Neural progenitor cell (in vitro differentiated cells): ENCODE results near the gene PWWP2B. TPM values are rescaled to one million over a fixed set of nuclear protein-coding genes. Genes with fewer than 3 reads are reported as not detected.
"Not testable (repeated sequence)": the region's sequence is repeated elsewhere in the genome, so short reads cannot be mapped to it uniquely, and the experiment has no call there.

Source experiments
- DNase-seq: peaks from one replicate; pipeline ENCODE4 v3.0.0-alpha.2; 2016; ENCODE audit warnings: low spot score
- H2AFZ ChIP-seq: fragments of 200-600 bp; sonication (generic); replicated peaks from 2 replicates; pipeline ENCODE4 v1.6.1; 2016; ENCODE audit warnings: antibody characterized with exemption
- H3F3A ChIP-seq: fragments of 200-600 bp; sonication (generic); 2 replicates; pipeline ENCODE4 v1.6.1; 2016; ENCODE audit warnings: antibody characterized with exemption, low read depth
- H3K27ac ChIP-seq: fragments of 200-600 bp; sonication (generic); 2 replicates; pipeline ENCODE4 v1.5.1; 2016; ENCODE audit warnings: mild to moderate bottlenecking
- H3K27me3 ChIP-seq: fragments of 200-600 bp; sonication (generic); 2 replicates; pipeline ENCODE4 v1.6.1; 2016; ENCODE audit warnings: mild to moderate bottlenecking, moderate library complexity
- H3K36me3 ChIP-seq: fragments of 200-600 bp; sonication (generic); 2 replicates; pipeline ENCODE4 v1.5.1; 2016
- H3K4me1 ChIP-seq: fragments of 200-600 bp; sonication (generic); 2 replicates; pipeline ENCODE4 v1.6.1; 2016; ENCODE audit warnings: mixed run types
- H3K4me2 ChIP-seq: fragments of 200-600 bp; sonication (generic); 2 replicates; pipeline ENCODE4 v1.6.1; 2016
- H3K4me3 ChIP-seq: fragments of 200-600 bp; sonication (generic); 2 replicates; pipeline ENCODE4 v1.5.1; 2016
- H3K79me2 ChIP-seq: fragments of 200-600 bp; sonication (generic); 2 replicates; pipeline ENCODE4 v1.6.1; 2016; ENCODE audit warnings: low read depth
- H3K9ac ChIP-seq: fragments of 200-600 bp; sonication (generic); 2 replicates; pipeline ENCODE4 v1.6.1; 2016
- H3K9me3 ChIP-seq: fragments of 200-600 bp; sonication (generic); 2 replicates; pipeline ENCODE4 v1.5.1; 2016; ENCODE audit warnings: low read depth
- H4K20me1 ChIP-seq: fragments of 200-600 bp; sonication (generic); 2 replicates; pipeline ENCODE4 v1.6.1; 2016; ENCODE audit warnings: low read depth
- H3K27ac Mint-ChIP-seq: 3 replicates; pipeline ENCODE4 v1.8.0; 2021; ENCODE audit warnings: mixed read lengths
- H3K27me3 Mint-ChIP-seq: 2 replicates; pipeline ENCODE4 v1.8.0; 2022; ENCODE audit warnings: low read depth, mild to moderate bottlenecking, inconsistent platforms, moderate library complexity, mixed read lengths; ENCODE audit not compliant: insufficient read depth
- H3K36me3 Mint-ChIP-seq: 3 replicates; pipeline ENCODE4 v1.8.0; 2021; ENCODE audit warnings: mixed read lengths
- H3K4me1 Mint-ChIP-seq: 3 replicates; pipeline ENCODE4 v1.8.0; 2021; ENCODE audit warnings: mixed read lengths
- H3K4me3 Mint-ChIP-seq: 3 replicates; pipeline ENCODE4 v1.8.0; 2021; ENCODE audit warnings: mild to moderate bottlenecking, moderate library complexity, mixed read lengths
- H3K9me3 Mint-ChIP-seq: 3 replicates; pipeline ENCODE4 v1.8.0; 2020; ENCODE audit warnings: mixed read lengths
- EZH2 ChIP-seq: fragments of 200-600 bp; sonication (generic); IDR thresholded peaks from 2 replicates; pipeline ENCODE4 v1.6.1; 2017; ENCODE audit warnings: antibody characterized with exemption, mild to moderate bottlenecking, moderate library complexity
- EZH2phosphoT487 ChIP-seq: fragments of 200-600 bp; sonication (generic); IDR thresholded peaks from 2 replicates; pipeline ENCODE4 v1.6.1; 2017; ENCODE audit warnings: antibody characterized with exemption
- total RNA-seq: library from RNA; depleted of rRNA; stranded (reverse); fragments of >200 nt; gene quantifications from 2 replicates; pipeline ENCODE4 v1.2.3, GENCODE V29; 2015; ENCODE audit warnings: low replicate concordance
- TF ChIP-seq, protein P1 (sequence below): fragments of 200-600 bp; sonication (generic); IDR thresholded peaks from 2 replicates; pipeline ENCODE4 v1.5.1; 2017; ENCODE audit warnings: antibody characterized with exemption, mild to moderate bottlenecking

PWWP2B gene
- total RNA-seq, 1 donor from 2014 or later = 0.34 TPM

- Histone ChIP-seq H3K4me1 (peaks cover 9% of the 10 kb centered on the region), H3K27me3 (no peaks in the 10 kb centered on the region), H3F3A (peaks cover 14% of the 10 kb centered on the region), H3K9ac (no peak overlapping the region), H3K36me3 (no peaks in the 10 kb centered on the region), H3K9me3 (no peaks in the 10 kb centered on the region), H2AFZ (no peak overlapping the region), H3K4me2 (no peak overlapping the region), H3K79me2 (no peaks in the 10 kb centered on the region), H3K4me3 (no peak overlapping the region), H3K27ac (no peak overlapping the region), H4K20me1 (no peaks in the 10 kb centered on the region)
- Mint-ChIP-seq H3K27ac (no peak overlapping the region), H3K4me1 (peaks cover 9% of the 10 kb centered on the region), H3K36me3 (no peaks in the 10 kb centered on the region), H3K27me3 (peaks cover 15% of the 10 kb centered on the region), H3K4me3 (no peak overlapping the region), H3K9me3 (no peaks in the 10 kb centered on the region)
- DNase-seq = no peak
- TF ChIP-seq EZH2phosphoT487 (no peak), EZH2 (no peak)
- TF ChIP-seq, protein P1, sequence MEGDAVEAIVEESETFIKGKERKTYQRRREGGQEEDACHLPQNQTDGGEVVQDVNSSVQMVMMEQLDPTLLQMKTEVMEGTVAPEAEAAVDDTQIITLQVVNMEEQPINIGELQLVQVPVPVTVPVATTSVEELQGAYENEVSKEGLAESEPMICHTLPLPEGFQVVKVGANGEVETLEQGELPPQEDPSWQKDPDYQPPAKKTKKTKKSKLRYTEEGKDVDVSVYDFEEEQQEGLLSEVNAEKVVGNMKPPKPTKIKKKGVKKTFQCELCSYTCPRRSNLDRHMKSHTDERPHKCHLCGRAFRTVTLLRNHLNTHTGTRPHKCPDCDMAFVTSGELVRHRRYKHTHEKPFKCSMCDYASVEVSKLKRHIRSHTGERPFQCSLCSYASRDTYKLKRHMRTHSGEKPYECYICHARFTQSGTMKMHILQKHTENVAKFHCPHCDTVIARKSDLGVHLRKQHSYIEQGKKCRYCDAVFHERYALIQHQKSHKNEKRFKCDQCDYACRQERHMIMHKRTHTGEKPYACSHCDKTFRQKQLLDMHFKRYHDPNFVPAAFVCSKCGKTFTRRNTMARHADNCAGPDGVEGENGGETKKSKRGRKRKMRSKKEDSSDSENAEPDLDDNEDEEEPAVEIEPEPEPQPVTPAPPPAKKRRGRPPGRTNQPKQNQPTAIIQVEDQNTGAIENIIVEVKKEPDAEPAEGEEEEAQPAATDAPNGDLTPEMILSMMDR = no peak
These were observed 10.6 kb upstream of the PWWP2B start for GRCh38 chr10:132386419-132386831.

DNA sequence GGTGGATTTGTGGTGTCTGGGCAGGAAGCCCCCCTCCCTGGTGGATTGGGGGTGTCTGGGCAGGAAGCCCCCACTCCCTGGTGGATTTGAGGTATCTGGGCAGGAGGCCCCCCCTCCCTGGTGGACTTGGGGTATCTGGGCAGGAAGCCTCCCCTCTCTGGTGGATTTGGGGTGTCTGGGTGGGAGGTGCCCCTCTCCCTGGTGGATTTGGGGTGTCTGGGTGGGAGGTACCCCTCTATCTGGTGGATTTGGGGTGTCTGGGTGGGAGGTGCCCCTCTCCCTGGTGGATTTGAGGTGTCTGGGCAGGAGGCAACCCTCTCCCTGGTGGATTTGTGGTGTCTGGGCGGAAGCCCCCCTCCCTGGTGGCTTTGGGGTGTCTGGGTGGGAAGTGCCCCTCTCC, 10.1 kb upstream of the PWWP2B start:
- H3K27ac Mint-ChIP-seq, H2AFZ ChIP-seq, H3K36me3 ChIP-seq, H3K4me1 ChIP-seq, H3K4me2 ChIP-seq, H3K4me1 Mint-ChIP-seq, H3K4me3 ChIP-seq, H3K79me2 ChIP-seq, DNase-seq, H3K9ac ChIP-seq, H3K9me3 ChIP-seq, H4K20me1 ChIP-seq, H3K27me3 ChIP-seq, H3K4me3 Mint-ChIP-seq, H3K9me3 Mint-ChIP-seq, H3K27ac ChIP-seq, H3K36me3 Mint-ChIP-seq: not testable (repeated sequence)
- H3K27me3 Mint-ChIP-seq = peaks cover 15% of the 10 kb centered on the region
- peaks cover 14% of the 10 kb centered on the region for H3F3A ChIP-seq

DNA sequence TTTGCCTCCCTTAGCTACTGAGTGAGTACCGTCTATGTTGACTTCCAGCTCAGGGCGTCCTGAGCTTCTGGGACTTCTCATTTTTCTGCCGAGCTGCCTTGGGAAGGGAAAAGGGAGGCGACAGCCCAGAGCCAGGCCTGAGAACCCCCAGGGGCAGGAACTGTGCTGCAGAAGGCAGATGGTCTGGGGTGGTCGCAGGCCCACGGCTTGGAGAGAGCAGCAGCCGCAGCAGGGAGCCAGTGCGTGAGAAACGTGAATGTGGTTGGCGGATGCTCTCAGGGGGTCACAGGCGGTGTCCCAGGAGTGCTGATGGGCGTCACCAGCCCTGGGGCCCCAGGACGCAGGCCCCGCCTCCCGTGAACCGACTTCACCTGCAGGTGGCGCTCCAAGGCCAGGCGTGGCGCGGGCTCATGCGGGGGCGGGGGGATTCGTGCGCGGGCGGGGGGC, 9.2 kb upstream of the PWWP2B start:
- Mint-ChIP-seq H3K4me1 (peaks cover 9% of the 10 kb centered on the region), H3K4me3 (peak overlapping the region; percentile 59), H3K27me3 (peaks cover 21% of the 10 kb centered on the region), H3K27ac (peak overlapping the region; percentile 74), H3K9me3 (peaks cover 6% of the 10 kb centered on the region), H3K36me3 (no peaks in the 10 kb centered on the region)
- DNase-seq = peak; percentile 87
- Histone ChIP-seq H3F3A (peaks cover 14% of the 10 kb centered on the region), H3K79me2 (no peaks in the 10 kb centered on the region), H3K36me3 (no peaks in the 10 kb centered on the region), H2AFZ (peak overlapping the region; percentile 13), H3K27me3 (no peaks in the 10 kb centered on the region), H3K9me3 (no peaks in the 10 kb centered on the region), H3K9ac (no peak overlapping the region), H4K20me1 (no peaks in the 10 kb centered on the region), H3K4me1 (peaks cover 9% of the 10 kb centered on the region), H3K4me2 (no peak overlapping the region), H3K27ac (no peak overlapping the region), H3K4me3 (no peak overlapping the region)
- no peak for TF ChIP-seq EZH2
- TF ChIP-seq, protein P1 = peak; percentile 64
- no peak for TF ChIP-seq EZH2phosphoT487

DNA sequence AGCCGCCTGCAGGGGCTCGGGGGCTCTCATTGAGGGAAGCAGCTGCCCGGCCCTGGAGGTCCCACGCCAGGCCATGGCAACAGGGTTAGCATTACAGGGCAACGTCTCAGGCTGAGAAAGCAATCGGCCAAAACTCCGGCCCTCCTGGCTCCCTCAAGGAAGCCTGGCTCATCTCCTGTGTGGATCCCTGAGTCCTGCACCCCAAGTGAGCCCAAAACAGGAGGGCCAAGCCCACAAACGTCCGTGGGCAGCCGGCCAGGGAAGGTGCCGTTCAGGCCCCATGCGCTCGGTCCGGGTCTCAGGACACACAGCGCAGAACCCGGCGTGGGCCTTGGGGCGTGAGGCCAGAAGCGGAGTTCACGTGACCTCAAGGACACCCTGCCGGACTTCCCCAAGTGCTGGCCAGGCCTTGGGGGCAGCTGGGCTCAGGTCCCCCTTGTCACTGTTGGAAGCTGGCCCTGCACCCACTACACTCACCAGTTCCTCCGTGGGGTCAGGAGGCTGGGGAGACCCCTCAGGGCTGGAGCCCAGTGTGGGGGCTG, 8.0 kb upstream of the PWWP2B start:
- H3K79me2 ChIP-seq = no peaks in the 10 kb centered on the region
- H4K20me1 ChIP-seq = no peaks in the 10 kb centered on the region
- peaks cover 20% of the 10 kb centered on the region for H3K27me3 Mint-ChIP-seq
- H3K4me3 ChIP-seq = no peak overlapping the region
- H3F3A ChIP-seq = peaks cover 14% of the 10 kb centered on the region
- TF ChIP-seq EZH2 (no peak), EZH2phosphoT487 (no peak)
- TF ChIP-seq, protein P1 = no peak
- no peak overlapping the region for H3K4me3 Mint-ChIP-seq
- no peak overlapping the region for H2AFZ ChIP-seq
- no peaks in the 10 kb centered on the region for H3K36me3 ChIP-seq
- peak; percentile 68 for DNase-seq
- H3K27me3 ChIP-seq = peaks cover under 1% of the 10 kb centered on the region
- peaks cover 9% of the 10 kb centered on the region for H3K4me1 ChIP-seq
- no peak overlapping the region for H3K4me2 ChIP-seq
- H3K4me1 Mint-ChIP-seq = peaks cover 9% of the 10 kb centered on the region
- H3K27ac Mint-ChIP-seq = no peak overlapping the region
- H3K36me3 Mint-ChIP-seq = no peaks in the 10 kb centered on the region
- no peak overlapping the region for H3K9ac ChIP-seq
- H3K27ac ChIP-seq = no peak overlapping the region
- peaks cover 6% of the 10 kb centered on the region for H3K9me3 Mint-ChIP-seq
- no peaks in the 10 kb centered on the region for H3K9me3 ChIP-seq
